Astrocyte (in vitro differentiated cells and primary cell): Measurements from ENCODE around the gene ALLC. TPM values are rescaled to one million over a fixed set of nuclear protein-coding genes. Genes with fewer than 3 reads are reported as not detected.

ENCODE experiments used
- DNase-seq: peaks from one replicate; pipeline ENCODE4 v3.0.0-alpha.2; 2010; ENCODE audit warnings: low read depth
- FAIRE-seq: peaks from 2 replicates; lab custom pipeline; 2011; peaks lifted over from hg19 to GRCh38; lab: Jason Lieb, UNC
- H2AFZ ChIP-seq: 2 replicates; pipeline ENCODE4 v1.6.0; 2012; ENCODE audit warnings: low read depth, low read length, inconsistent platforms
- H3K27ac ChIP-seq: 2 replicates; pipeline ENCODE4 v1.5.1; 2011; ENCODE audit warnings: low read depth, low read length, inconsistent platforms
- H3K27me3 ChIP-seq: 2 replicates; pipeline ENCODE4 v1.6.0; 2011; ENCODE audit warnings: low read length, inconsistent platforms; ENCODE audit not compliant: insufficient read depth
- H3K36me3 ChIP-seq: 2 replicates; pipeline ENCODE4 v1.5.1; 2011; ENCODE audit warnings: low read length, inconsistent platforms; ENCODE audit not compliant: insufficient read depth
- H3K4me1 ChIP-seq: 2 replicates; pipeline ENCODE4 v1.5.1; 2011; ENCODE audit warnings: low read length, inconsistent platforms; ENCODE audit not compliant: insufficient read depth
- H3K4me2 ChIP-seq: 2 replicates; pipeline ENCODE4 v1.6.0; 2012; ENCODE audit warnings: low read length, inconsistent platforms
- H3K4me3 ChIP-seq: 2 replicates; pipeline ENCODE4 v1.5.1; 2011; ENCODE audit warnings: low read depth, mild to moderate bottlenecking, low read length, inconsistent platforms; ENCODE audit not compliant: insufficient read depth
- H3K79me2 ChIP-seq: 2 replicates; pipeline ENCODE4 v1.6.0; 2012; ENCODE audit warnings: mild to moderate bottlenecking, low read length, inconsistent platforms; ENCODE audit not compliant: insufficient read depth
- H3K9ac ChIP-seq: 2 replicates; pipeline ENCODE4 v1.6.0; 2012; ENCODE audit warnings: mild to moderate bottlenecking, low read length, inconsistent platforms
- H3K9me3 ChIP-seq: 2 replicates; pipeline ENCODE4 v1.5.1; 2012; ENCODE audit warnings: low read depth, mild to moderate bottlenecking, low read length, inconsistent platforms; ENCODE audit not compliant: insufficient read depth
- H4K20me1 ChIP-seq: 2 replicates; pipeline ENCODE4 v1.6.0; 2012; ENCODE audit warnings: low read length, inconsistent platforms; ENCODE audit not compliant: insufficient read depth
- H3K27ac Mint-ChIP-seq: one replicate; pipeline ENCODE4 v1.8.0; 2021; ENCODE audit warnings: mild to moderate bottlenecking, mixed read lengths; ENCODE audit not compliant: unreplicated experiment
- H3K27me3 Mint-ChIP-seq: one replicate; pipeline ENCODE4 v1.8.0; 2021; ENCODE audit warnings: low read depth, mixed read lengths; ENCODE audit not compliant: unreplicated experiment
- H3K36me3 Mint-ChIP-seq: one replicate; pipeline ENCODE4 v1.8.0; 2021; ENCODE audit warnings: low read depth, mixed read lengths; ENCODE audit not compliant: unreplicated experiment
- H3K4me1 Mint-ChIP-seq: one replicate; pipeline ENCODE4 v1.8.0; 2021; ENCODE audit warnings: low read depth, mixed read lengths; ENCODE audit not compliant: unreplicated experiment
- H3K4me3 Mint-ChIP-seq: one replicate; pipeline ENCODE4 v1.8.0; 2021; ENCODE audit warnings: mild to moderate bottlenecking, moderate library complexity, mixed read lengths; ENCODE audit not compliant: unreplicated experiment
- H3K9me3 Mint-ChIP-seq: one replicate; pipeline ENCODE4 v1.8.0; 2021; ENCODE audit warnings: mild to moderate bottlenecking, mixed read lengths; ENCODE audit not compliant: unreplicated experiment
- CTCF ChIP-seq: IDR thresholded peaks from 2 replicates; pipeline ENCODE4 v1.5.1; 2011; ENCODE audit warnings: low read depth, mild to moderate bottlenecking, inconsistent platforms, low read length, moderate library complexity; ENCODE audit not compliant: insufficient read depth
- EZH2 ChIP-seq: IDR thresholded peaks from 2 replicates; pipeline ENCODE4 v1.6.1; 2012; ENCODE audit warnings: mild to moderate bottlenecking, low read length, inconsistent platforms; ENCODE audit not compliant: insufficient read depth
- total RNA-seq: library from RNA; stranded (reverse); gene quantifications from 2 replicates; pipeline ENCODE4 v1.2.1, GENCODE V29; 2021

Gene ALLC
- total RNA-seq, 1 donor from 2014 or later: not detected

- Histone ChIP-seq H3K4me1 (no peaks in the 10 kb centered on the region), H3K27me3 (no peaks in the 10 kb centered on the region), H3K27ac (no peak overlapping the region), H3K9ac (no peak overlapping the region), H3K79me2 (no peaks in the 10 kb centered on the region), H3K4me2 (no peak overlapping the region), H3K9me3 (no peaks in the 10 kb centered on the region), H3K4me3 (no peak overlapping the region), H4K20me1 (no peaks in the 10 kb centered on the region), H2AFZ (no peak overlapping the region), H3K36me3 (no peaks in the 10 kb centered on the region)
- TF ChIP-seq CTCF (no peak), EZH2 (no peak)
- FAIRE-seq (no peak), DNase-seq (no peak)
- no peaks in the 10 kb centered on the region for H3K9me3 Mint-ChIP-seq
- no peak overlapping the region for H3K4me3 Mint-ChIP-seq
- H3K4me1 Mint-ChIP-seq: no peaks in the 10 kb centered on the region
- no peaks in the 10 kb centered on the region for H3K36me3 Mint-ChIP-seq
- peaks cover 26% of the 10 kb centered on the region for H3K27me3 Mint-ChIP-seq
- H3K27ac Mint-ChIP-seq: no peak overlapping the region
Observed at GRCh38 chr2:3670941-3671340, 12.9 kb downstream of the ALLC start.

GRCh38 chr2:3672861-3673678, 15.1 kb downstream of the ALLC start:
- H3K4me3 Mint-ChIP-seq: no peak overlapping the region
- H3K9me3 Mint-ChIP-seq: peaks cover 5% of the 10 kb centered on the region
- H3K36me3 Mint-ChIP-seq: no peaks in the 10 kb centered on the region
- peaks cover 25% of the 10 kb centered on the region for H3K27me3 Mint-ChIP-seq
- no peak overlapping the region for H3K4me3 ChIP-seq
- H3K4me2 ChIP-seq: no peak overlapping the region
- FAIRE-seq (no peak), DNase-seq (no peak)
- H2AFZ ChIP-seq: no peak overlapping the region
- no peaks in the 10 kb centered on the region for H3K4me1 Mint-ChIP-seq
- H4K20me1 ChIP-seq: no peaks in the 10 kb centered on the region
- no peaks in the 10 kb centered on the region for H3K79me2 ChIP-seq
- TF ChIP-seq EZH2 (no peak), CTCF (no peak)
- H3K36me3 ChIP-seq: no peaks in the 10 kb centered on the region
- no peak overlapping the region for H3K27ac ChIP-seq
- no peaks in the 10 kb centered on the region for H3K4me1 ChIP-seq
- no peak overlapping the region for H3K27ac Mint-ChIP-seq
- H3K9ac ChIP-seq: no peak overlapping the region
- no peaks in the 10 kb centered on the region for H3K27me3 ChIP-seq
- peaks cover 3% of the 10 kb centered on the region for H3K9me3 ChIP-seq
